ENCODE measurements around the gene CCNDBP1.

GRCh38 chr15:43204016-43204901, 19.1 kb downstream of the CCNDBP1 start:
- TF ChIP-seq EZH2 (IDR thresholded peaks at IDR 0.05; ENCODE audit: insufficient read depth, poor library complexity, severe bottlenecking): no peak
- no peak for TF ChIP-seq EZH2phosphoT487 (IDR thresholded peaks at IDR 0.05; ENCODE audit: insufficient read depth, low read depth)
